GM10847 (cell line): ENCODE data around the gene RNF20.

Experiments used
- POLR2A ChIP-seq: IDR thresholded peaks from 2 replicates; pipeline ENCODE4 v1.6.1; 2011; ENCODE audit not compliant: insufficient read length; ENCODE audit errors: extremely low read depth

The RNF20 gene

DNA sequence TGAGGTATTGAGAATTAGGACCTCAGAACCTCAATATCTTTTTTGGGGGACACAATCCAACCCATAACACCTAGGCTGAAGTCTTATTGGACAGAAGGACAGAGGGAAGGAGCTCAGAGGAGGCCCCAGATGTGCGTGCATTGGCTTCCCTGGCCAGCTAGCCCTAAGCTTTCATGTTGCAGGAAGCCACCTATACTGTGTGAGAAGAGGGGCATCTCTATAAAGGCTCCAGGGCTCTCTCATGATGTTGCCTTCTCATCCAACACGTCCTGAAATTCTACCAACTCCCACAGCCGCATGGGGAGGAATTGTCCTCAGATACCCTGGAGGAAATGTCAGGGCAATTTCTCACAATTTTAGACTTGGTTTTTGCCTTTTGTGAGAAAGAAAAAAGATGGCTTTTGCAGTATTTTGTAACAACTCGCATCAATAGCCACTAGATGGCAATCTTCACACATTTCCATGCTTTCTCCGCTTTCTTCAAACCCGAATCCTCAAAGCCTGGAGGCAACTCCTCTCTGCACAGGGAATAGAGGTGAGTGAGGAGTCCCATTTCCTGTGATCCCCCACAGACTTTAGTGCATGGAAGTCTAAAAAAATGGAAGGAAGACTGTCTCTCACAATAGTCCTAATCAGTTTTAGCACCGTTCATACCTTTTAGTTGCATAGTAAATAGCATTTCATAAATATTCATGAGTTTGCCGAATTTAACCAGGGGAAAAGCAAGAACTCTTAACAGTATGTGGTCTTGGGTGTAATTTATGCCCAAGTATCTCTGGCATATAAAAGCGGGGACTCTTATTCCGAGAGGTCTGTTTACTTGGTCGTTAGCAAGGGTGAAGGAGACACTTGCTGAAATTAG is 68.5 kb downstream of the RNF20 start:
- TF ChIP-seq POLR2A = no peak

DNA sequence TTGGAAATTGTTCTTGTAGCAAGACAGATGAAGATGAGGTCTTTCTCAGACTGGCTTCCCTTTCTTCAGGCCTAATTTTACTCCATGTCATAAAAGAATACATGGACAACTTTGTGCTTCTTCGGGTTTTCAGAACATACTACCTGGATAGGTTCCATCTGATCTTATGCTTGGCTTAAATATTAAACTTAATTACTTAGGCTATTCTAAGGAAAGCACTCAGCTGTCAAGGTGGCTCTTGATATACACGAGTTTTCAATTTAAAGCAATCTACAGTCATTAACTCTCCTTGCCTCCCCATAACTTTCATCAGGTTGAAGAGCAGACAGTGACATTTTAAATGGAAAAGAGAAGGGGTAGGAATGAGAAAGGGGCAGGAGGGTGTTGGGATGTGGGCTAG is 70.6 kb downstream of the RNF20 start:
- no peak for TF ChIP-seq POLR2A

DNA sequence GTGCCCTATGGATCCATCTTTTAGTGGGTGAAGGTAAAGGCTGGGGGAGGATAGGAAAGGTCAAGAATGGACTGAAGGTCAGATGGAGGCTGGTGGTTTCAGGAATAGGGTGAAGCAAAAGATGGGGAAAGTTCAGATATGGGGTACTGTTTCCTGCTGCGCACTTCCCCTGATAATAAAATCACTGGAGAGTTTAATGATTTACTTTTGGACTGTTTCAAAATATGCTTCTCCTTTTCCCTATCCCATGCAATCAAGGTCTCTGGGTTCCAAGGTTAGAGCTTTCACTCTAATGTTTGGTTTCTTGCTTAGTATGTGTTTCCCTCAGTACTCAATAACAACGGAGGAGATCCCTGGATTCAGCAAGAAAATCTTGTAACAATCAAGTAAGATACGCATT is 71.9 kb downstream of the RNF20 start:
- no peak for TF ChIP-seq POLR2A
